HG03469 (cell line): ENCODE data around the gene ZFP92.
"Not testable (repeated sequence)": the region's sequence is repeated elsewhere in the genome, so short reads cannot be mapped to it uniquely, and the experiment has no call there.

ENCODE experiments used
- ATAC-seq: cut with Tn5 transposase; IDR thresholded peaks from one replicate; pipeline ENCODE4 v1.9.1; 2021; ENCODE audit warnings: mild to moderate bottlenecking, moderate library complexity, moderate number of reproducible peaks; ENCODE audit not compliant: unreplicated experiment

ZFP92 gene

GRCh38 chrX:153411255-153411987 lies at the start of gene ZFP92:
Gene ZFP92 (plus strand): TSS chrX:153411472. CDS start chrX:153418323, 6,851 bp downstream.
- no peak for ATAC-seq

DNA sequence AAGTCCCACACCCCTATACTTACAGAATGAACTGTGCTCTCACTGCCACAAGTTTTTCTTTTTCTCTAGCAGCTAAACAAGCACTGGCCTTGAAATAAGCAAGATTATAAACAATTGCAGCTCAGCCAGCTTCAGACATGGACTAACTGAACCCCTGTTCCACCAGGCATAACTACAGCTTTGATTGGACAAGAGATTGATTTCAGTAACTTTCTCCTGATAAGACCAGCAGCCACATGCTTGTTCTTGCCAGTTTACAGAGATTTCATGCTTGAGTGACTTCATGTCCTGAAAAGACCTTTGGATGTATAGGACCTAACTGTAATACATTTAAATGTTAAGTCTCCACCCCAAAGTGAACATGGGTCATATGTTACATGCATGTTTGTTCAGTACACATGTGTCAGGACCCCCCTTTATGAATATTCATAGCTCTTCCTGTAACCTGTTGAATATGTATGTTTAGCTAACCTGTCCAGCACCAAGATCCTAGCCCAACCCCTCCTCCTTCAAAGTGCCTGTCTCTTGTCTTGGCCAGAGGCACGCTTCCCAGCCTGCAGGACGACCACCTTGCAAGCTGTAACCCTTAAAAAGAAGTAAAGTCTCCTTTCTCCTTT lies 49.4 kb upstream of the ZFP92 start:
- ATAC-seq: no peak

DNA sequence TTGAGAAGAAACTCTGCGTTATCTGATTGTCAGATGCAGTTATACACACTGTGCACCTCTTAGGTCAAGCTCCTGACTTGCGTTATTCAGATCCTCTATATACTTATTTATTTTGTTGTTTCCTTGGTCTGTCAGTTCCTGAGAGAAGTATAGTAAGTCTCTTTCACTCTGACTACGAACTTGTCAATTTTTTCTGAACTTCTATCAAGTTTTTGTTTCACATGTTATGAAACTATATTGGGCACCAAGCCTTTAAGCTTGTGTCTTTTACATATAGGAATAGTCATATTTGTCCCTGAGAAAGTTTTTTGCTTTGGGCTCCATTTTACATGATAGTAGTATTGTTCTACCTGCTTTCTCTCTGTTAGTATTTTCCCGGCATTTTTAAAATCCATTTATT lies 45.6 kb upstream of the ZFP92 start:
- ATAC-seq: no peak

DNA sequence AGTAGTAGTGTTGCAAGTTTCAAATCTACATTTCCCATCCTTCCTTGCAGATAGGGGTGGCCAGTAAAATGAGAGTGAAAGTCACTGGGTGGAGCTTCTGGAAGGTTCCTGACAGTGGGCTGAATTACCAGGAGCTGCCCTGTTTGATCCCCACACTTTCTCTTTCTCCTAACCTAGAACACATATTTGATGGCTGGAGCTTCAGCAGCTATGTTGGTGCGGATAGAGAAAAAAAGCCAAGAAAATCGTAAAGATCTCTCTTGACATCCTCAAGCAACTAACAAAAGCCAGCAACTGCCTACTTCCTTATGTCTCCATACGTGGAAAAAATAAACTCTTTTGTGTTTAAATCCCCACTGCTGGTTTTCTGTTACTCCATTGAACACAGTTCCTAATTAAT lies 45.2 kb upstream of the ZFP92 start:
- ATAC-seq: no peak

DNA sequence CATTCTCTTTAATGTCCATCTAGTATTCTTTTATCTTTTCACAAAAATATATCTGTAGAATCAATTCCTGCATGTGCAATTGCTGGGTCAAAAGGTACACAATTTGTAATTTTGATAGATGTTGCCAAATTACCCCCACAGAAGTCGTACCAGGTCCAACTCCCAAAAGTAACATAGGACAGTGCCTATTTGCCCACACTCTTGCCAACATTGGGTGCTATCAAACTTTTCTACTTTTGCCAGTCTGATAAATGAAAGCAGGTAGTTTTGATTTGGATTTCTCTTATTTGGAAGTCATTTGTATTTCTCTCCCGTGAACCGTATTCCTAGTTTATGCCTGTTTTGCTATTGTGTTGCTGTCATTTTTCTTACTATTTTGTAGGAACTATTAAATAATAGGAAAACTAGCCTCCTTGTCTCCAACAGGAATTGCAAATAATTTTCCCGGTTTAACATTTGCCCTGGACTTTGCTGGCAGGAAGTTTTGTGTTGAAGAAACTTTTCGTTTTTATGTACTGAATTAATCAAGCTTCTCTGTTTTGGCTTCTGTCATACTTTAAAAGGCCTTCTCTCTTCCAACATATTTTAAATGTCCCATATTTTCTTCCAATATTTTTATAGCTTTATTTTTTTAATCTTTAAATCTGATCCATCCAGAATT lies 44.3 kb upstream of the ZFP92 start:
- no peak for ATAC-seq

DNA sequence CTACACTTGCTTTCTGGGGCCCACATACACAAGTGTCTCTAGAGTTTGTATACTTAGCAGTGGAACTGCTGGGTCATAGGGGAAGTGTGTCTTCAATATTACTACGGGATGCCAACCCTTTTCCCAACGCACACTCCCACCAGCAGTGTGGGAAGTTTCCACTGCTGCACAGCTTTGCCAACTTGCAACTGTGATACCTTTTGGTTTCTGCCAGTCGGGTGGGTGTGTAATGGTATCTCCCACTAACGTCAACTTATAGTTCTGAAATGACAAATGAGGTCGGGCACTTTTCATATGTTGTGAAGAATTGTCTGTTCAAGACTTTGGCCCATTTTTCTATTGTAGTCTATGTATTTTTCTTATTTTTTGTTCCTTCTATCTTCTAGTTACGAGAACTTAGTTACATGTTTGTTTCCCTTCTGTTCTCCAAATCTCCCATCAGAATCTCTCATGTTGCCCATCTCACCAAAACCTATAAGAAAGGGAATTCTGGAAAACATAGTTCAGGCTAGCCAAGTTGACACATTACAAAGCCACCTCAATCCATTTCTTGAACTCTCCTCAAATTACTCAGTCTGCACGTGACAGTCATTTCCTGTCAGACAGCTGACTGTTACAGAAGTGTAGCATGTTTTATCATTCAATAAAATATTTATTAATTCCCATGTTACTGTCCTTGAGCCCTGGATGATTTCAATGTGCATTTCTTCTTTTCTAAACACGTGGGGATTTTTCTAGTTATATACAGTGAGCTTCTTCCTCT lies 40.8 kb upstream of the ZFP92 start:
- no peak for ATAC-seq

GRCh38 chrX:153371256-153371655 lies 40.0 kb upstream of the ZFP92 start:
- ATAC-seq: no peak

GRCh38 chrX:153372949-153373348 lies 38.3 kb upstream of the ZFP92 start:
- ATAC-seq: no peak

- ATAC-seq: no peak
These were observed 36.8 kb upstream of the ZFP92 start for GRCh38 chrX:153374426-153374825.

DNA sequence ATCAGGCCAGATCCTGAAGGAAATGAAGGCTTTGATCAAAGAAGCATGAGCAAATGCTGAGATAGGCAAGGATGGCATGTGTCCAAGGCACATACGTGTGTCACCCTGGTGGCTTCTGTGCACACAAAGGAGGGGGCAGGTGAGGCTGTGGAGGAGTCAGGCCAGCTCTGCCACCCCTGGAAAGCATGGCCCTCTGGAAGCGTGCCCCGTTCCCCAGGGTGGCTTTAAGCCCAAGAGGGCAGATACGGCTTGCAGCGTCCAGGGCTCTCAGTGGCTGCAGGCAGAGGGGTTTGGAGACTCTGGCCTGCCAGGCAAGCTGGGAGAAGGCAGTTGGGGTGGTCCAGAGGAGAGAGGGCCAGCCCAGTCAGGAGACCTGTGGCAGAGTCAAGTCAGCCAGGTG lies 35.7 kb upstream of the ZFP92 start:
- ATAC-seq: no peak

DNA sequence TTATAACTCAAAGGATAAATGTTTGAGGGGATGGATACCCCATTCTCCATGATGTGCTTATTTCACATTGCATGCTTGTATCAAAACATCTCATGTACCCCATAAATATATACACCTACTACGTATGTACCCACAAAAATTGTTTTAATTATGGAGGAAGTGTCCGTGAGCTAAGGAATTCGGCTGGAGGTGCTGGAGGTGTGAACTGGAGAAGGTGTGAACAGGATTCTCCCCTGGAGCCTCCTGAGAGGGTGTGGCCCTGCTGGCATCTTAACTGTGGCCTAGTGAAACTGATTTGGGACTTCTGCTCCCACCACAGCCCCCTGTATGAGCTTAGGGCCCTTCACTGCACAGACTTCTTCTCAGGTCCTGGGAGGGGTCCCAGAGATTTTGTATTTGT lies 33.5 kb upstream of the ZFP92 start:
- ATAC-seq: no peak

DNA sequence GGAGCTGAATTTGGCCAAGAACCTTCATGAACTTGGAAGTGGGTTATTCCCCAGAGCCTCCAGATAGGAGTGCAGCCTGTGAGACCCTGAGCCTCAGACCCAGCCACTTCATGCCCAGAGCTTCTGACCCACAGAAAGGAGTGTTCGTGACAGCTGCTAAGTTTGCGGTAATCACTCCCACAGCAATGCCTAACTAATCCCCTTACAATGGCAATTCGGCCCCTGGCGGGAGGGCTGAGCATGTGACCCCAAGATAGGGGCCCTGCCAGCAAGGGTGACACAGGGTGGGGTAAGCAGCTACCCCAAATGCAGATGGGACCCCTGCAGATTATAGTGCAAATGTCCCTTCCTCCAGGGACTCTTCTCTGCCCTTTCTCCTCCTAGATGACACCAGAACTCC lies 32.7 kb upstream of the ZFP92 start:
- ATAC-seq: no peak

GRCh38 chrX:153379508-153379907 lies 31.8 kb upstream of the ZFP92 start:
- ATAC-seq: no peak

GRCh38 chrX:153379971-153380581 lies 31.2 kb upstream of the ZFP92 start:
- no peak for ATAC-seq

DNA sequence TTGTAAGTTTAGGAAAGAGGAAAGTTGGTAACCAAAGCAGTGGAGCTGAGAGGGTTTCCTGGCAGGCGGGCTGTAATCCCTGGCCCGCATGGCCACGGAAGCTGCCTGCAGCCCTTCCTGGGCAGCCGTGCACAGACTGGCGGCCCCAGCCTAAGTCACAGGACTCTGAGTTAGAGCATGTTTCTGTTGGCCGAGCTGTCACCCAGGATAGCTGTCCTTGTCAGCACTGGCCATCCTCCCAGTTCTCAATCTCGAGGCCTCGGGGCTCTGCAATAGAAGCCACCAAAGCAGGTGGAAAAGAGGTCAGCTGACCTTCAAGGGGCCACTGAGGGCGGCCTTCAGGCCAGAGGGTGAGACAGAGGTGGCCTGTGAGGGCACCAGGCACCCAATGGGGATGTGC lies 30.6 kb upstream of the ZFP92 start:
- no peak for ATAC-seq

GRCh38 chrX:153381684-153382532 lies 29.4 kb upstream of the ZFP92 start:
- no peak for ATAC-seq

DNA sequence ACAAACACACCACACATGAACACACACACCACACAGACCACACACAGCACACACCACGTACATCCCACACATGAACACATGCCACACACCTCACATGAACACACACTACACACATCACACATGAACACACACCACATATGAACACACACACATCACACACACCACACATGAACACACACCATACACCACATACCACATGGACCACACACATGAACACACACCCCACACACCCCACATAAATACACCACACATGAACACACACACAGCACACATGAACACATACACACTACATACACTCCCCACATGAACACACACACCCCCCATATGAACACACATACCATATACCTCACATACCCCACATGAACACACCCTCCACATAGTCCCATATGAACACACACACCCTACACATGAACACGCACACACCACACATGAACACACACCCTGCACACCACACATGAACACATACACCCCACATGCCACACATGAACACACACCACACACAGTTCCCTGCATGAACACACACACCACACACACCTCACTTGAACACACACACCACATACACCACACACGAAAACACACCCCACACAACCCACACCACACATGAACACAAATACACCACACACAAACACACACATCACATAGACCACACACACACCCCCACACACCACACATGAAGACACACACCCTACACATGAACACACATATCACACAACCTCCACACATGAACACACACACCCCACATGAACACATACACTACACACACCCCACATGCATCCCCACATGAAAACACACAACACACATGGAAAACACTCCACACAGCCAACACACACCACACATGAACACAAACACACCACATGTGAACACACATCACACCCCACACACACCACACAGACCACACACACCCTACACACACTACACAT lies 28.4 kb upstream of the ZFP92 start:
- no peak for ATAC-seq

DNA sequence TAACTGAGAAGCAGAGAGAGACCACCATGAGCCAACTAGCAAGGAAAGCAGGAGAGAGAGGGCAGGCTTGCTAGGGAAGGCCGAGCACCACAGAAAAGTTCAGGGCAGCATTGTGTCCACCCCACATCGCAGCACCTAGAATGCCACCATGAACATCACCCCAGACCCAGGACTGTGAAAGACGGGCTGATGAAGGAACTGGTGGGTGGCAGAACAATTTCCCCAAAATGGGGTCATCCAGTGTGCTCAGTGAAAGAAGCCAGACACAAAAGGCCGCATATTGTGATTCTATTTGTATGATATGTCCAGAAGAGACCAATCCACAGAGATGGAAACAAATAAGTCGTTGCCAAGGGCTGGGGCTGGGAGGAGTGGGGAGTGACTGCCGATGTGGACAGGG lies 26.9 kb upstream of the ZFP92 start:
- ATAC-seq: no peak

DNA sequence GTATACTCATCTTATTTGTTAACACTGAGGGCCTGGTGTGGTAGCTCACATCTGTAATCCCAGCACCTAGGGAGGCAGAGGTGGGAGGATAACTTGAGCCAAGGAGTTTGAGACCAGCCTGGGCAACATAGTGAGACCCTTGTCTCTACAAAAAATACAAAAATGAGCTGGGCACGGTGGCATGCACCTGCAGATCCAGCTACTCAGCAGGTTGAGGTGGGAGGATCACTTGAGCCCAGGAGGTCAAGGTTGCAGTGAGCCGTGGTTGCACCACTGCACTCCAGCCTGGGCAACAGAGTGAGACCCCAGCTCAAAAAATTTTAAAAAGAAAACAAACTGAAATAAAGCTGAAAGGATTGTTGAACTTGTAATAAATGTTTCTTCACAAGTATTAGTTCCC lies 26.3 kb upstream of the ZFP92 start:
- ATAC-seq: not testable (repeated sequence)
